NCI-H774 (cell line): ENCODE measurements around the gene IDH3G.

Experiments
- DNase-seq: peaks from one replicate; lab custom pipeline; 2025; lab: John Stamatoyannopoulos, UW

IDH3G gene

GRCh38 chrX:153816831-153817690 lies 22.9 kb upstream of the IDH3G start:
- no peak for DNase-seq

GRCh38 chrX:153814591-153815315 lies 20.6 kb upstream of the IDH3G start:
- no peak for DNase-seq

- DNase-seq = no peak
Measured at GRCh38 chrX:153813161-153813560, 19.0 kb upstream of the IDH3G start.

GRCh38 chrX:153812220-153812619 lies 18.0 kb upstream of the IDH3G start:
- no peak for DNase-seq

GRCh38 chrX:153807976-153808375 lies 13.8 kb upstream of the IDH3G start:
- DNase-seq = no peak

GRCh38 chrX:153806999-153807575 lies 12.9 kb upstream of the IDH3G start:
- DNase-seq = no peak

- DNase-seq = no peak
Measured at GRCh38 chrX:153805436-153805835, 11.3 kb upstream of the IDH3G start.

GRCh38 chrX:153804621-153805020 lies 10.4 kb upstream of the IDH3G start:
- no peak for DNase-seq

GRCh38 chrX:153804100-153804595 lies 10.0 kb upstream of the IDH3G start:
- no peak for DNase-seq

GRCh38 chrX:153803211-153804099 lies 9.3 kb upstream of the IDH3G start:
- DNase-seq = no peak

GRCh38 chrX:153802513-153803045 lies 8.4 kb upstream of the IDH3G start:
- no peak for DNase-seq

GRCh38 chrX:153801669-153802068 lies 7.5 kb upstream of the IDH3G start:
- no peak for DNase-seq

- no peak for DNase-seq
Measured at GRCh38 chrX:153800746-153801145, 6.6 kb upstream of the IDH3G start.

GRCh38 chrX:153800177-153800722 lies 6.1 kb upstream of the IDH3G start:
- no peak for DNase-seq

- DNase-seq = no peak
Measured at GRCh38 chrX:153799326-153799725, 5.2 kb upstream of the IDH3G start.

GRCh38 chrX:153797415-153798015 lies 3.3 kb upstream of the IDH3G start:
- no peak for DNase-seq

GRCh38 chrX:153794897-153795816 lies 982 bp upstream of the IDH3G start:
- DNase-seq = no peak

GRCh38 chrX:153793291-153793690 lies 884 bp downstream of the IDH3G start:
- no peak for DNase-seq

- DNase-seq = no peak
Measured at GRCh38 chrX:153792368-153792767, 1.8 kb downstream of the IDH3G start.
